Lower lobe of right lung (tissue), 2 donors: Measurements from ENCODE around the gene RFX4. TPM values are rescaled to one million over a fixed set of nuclear protein-coding genes. Genes with fewer than 3 reads are reported as not detected.

Source experiments
- ATAC-seq, 2 donors: fragments of 200-7000 bp; cut with Tn5 transposase; one replicate each; pipeline ENCODE4 v1.9.1; 2020 to 2022; ENCODE audit warnings: mild to moderate bottlenecking in 2 of 2, moderate library complexity in 2 of 2
- DNase-seq: peaks from one replicate; pipeline ENCODE4 v3.0.0-alpha.2; 2020
- H3K27ac ChIP-seq: fragments of 200-600 bp; one replicate; pipeline ENCODE4 v1.8.0; 2022
- H3K27me3 ChIP-seq: fragments of 200-600 bp; one replicate; pipeline ENCODE4 v1.8.0; 2022; ENCODE audit warnings: low read depth
- H3K36me3 ChIP-seq: fragments of 200-600 bp; one replicate; pipeline ENCODE4 v1.8.0; 2022; ENCODE audit warnings: mild to moderate bottlenecking
- H3K4me1 ChIP-seq: fragments of 200-600 bp; one replicate; pipeline ENCODE4 v1.8.0; 2022
- H3K4me3 ChIP-seq: fragments of 200-600 bp; one replicate; pipeline ENCODE4 v1.8.0; 2022; ENCODE audit warnings: mild to moderate bottlenecking
- H3K9me3 ChIP-seq: fragments of 200-600 bp; one replicate; pipeline ENCODE4 v1.8.0; 2022
- CTCF ChIP-seq: fragments of 200-600 bp; IDR thresholded peaks from one replicate; pipeline ENCODE4 v1.8.0; 2022; ENCODE audit warnings: antibody characterized with exemption, mild to moderate bottlenecking
- intact Hi-C: fragments of 100-400 bp; cut with DNase I; formaldehyde crosslinking; loops from one replicate; pipeline ENCODE4 v1.11.0; 2022
- total RNA-seq: library from RNA; stranded (reverse); fragmentation: NEBNext Ultra II Directional; extraction: Animal tissue kit (Norgen Biotek cat#: 25700); gene quantifications from one replicate; pipeline ENCODE4 v1.2.1, GENCODE V29; 2021
- donor health status: DM: no; HTN: yes; CAD: no; lungs with severe emphysema.

Gene RFX4
- total RNA-seq, 1 donor from 2014 or later, result not detected

DNA sequence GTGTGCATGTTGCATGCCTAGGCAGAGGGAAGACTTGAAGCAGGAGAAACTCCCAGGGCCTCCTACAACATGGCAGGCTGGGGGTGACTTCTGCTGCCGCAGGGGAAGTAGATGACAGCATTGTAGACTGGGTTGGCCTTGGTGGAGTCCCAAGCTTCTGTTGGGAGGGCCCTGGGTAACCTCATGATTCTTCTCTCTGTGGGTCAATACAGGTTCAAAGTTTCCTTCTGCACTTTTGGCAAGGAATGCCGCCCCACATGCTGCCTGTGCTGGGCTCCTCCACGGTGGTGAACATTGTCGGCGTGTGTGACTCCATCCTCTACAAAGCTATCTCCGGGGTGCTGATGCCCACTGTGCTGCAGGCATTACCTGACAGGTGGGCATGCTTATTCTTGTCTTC, 113.3 kb downstream of the RFX4 start:
- Histone ChIP-seq H3K9me3 (no peaks in the 10 kb centered on the region), H3K36me3 (no peaks in the 10 kb centered on the region), H3K4me1 (no peaks in the 10 kb centered on the region), H3K4me3 (no peak overlapping the region), H3K27ac (no peak overlapping the region), H3K27me3 (no peaks in the 10 kb centered on the region)
- no peak for TF ChIP-seq CTCF
- intact Hi-C loops, result no loop called here
- no peak for ATAC-seq
- no peak for DNase-seq

- no peak for ATAC-seq
- Histone ChIP-seq H3K27me3 (no peaks in the 10 kb centered on the region), H3K27ac (no peak overlapping the region), H3K4me1 (no peaks in the 10 kb centered on the region), H3K9me3 (no peaks in the 10 kb centered on the region), H3K36me3 (no peaks in the 10 kb centered on the region), H3K4me3 (no peak overlapping the region)
- no peak for TF ChIP-seq CTCF
- DNase-seq, result no peak
- intact Hi-C loops, result no loop called here
These were observed 114.0 kb downstream of the RFX4 start for GRCh38 chr12:106696681-106697417.

- TF ChIP-seq CTCF, result no peak
- H3K4me1 ChIP-seq, result no peaks in the 10 kb centered on the region
- intact Hi-C loops, result no loop called here
- no peaks in the 10 kb centered on the region for H3K9me3 ChIP-seq
- DNase-seq (no peak), ATAC-seq (peak; percentile 79 to 89)
- no peaks in the 10 kb centered on the region for H3K27me3 ChIP-seq
- H3K4me3 ChIP-seq, result no peak overlapping the region
- H3K27ac ChIP-seq, result no peak overlapping the region
- H3K36me3 ChIP-seq, result no peaks in the 10 kb centered on the region
These were observed 121.3 kb downstream of the RFX4 start for GRCh38 chr12:106704081-106704480.

- Histone ChIP-seq H3K4me1 (no peaks in the 10 kb centered on the region), H3K36me3 (no peaks in the 10 kb centered on the region), H3K27me3 (peaks cover 9% of the 10 kb centered on the region), H3K4me3 (no peak overlapping the region), H3K27ac (no peak overlapping the region), H3K9me3 (no peaks in the 10 kb centered on the region)
- DNase-seq, result no peak
- no peak for ATAC-seq
- TF ChIP-seq CTCF, result no peak
- intact Hi-C loops, result no loop called here
These were observed 123.2 kb downstream of the RFX4 start for GRCh38 chr12:106705971-106706370.

DNA sequence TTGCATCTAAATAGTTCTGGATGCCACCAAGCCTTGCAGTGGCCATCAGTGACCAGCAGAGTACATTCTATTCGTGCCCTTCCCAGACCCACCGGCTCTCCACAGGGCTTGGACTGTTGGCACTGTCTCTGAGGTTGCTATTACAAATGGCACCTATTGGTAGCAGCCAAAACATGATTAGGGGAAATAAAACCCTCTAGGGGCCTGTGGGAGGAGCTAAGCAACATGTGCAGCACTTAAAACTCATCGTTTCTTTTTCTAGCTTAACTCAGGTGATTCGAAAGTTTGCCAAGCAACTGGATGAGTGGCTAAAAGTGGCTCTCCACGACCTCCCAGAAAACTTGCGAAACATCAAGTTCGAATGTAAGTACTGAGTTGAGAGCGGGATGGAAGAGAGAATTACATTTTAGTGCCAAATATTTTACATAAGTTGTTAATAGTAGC, 126.3 kb downstream of the RFX4 start:
- intact Hi-C loops, result no loop called here
- peak; percentile 50 for DNase-seq
- TF ChIP-seq CTCF, result no peak
- Histone ChIP-seq H3K9me3 (no peaks in the 10 kb centered on the region), H3K4me1 (no peaks in the 10 kb centered on the region), H3K4me3 (no peak overlapping the region), H3K27ac (no peak overlapping the region), H3K36me3 (no peaks in the 10 kb centered on the region), H3K27me3 (peaks cover 10% of the 10 kb centered on the region)
- peak; percentile 82 for ATAC-seq
